ENCODE measurements around the gene CAB39.
A peak's percentile ranks its signal among the peaks of the same experiment; 100 is the strongest.
"Not testable (repeated sequence)": the region's sequence is repeated elsewhere in the genome, so short reads cannot be mapped to it uniquely, and the experiment has no call there.

Gene CAB39

DNA sequence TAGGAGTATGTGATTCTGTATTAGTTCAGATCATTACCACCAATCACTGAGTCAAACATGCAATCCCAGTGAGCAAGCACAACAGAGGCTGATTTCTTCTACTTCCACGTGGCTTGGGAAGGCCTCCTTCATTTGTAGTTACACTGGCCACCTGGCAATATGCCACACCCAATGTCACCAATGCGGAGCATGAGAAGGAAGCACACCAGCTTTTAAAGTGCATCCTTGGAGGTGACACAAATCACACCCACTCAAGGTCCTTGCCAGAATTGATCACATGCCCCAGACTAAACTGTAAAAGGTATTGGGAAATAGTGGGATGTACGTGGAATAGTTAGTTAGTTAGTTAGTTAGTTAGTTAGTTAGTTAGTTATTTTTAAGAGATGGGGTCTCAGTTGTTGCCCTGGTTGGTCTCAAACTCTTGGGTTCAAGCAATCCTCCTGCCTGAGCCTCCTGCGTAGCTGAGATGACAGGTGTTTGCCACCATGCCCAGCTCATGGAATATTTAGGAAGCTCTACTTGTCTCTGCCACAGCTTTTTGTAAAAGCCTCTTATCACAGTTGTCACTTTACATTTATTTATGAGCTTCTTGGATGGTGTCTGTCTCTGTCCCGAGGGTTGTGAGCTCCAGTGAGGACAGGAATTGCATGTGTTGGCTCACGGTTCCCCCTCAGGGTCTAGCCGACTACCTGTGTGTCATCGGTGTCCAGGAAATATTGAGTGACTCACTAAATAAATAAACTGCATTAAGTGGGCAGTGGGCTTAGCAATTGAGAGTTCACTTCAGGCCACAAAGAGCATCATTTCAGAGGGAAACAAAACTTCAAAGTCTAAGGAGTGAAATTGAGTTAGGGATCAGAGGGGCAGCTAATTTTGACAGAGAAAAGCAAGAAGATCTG is 28.1 kb upstream of the CAB39 start:
- DNase-seq (ENCODE audit: low read depth in 2 of 2), result no peak

DNA sequence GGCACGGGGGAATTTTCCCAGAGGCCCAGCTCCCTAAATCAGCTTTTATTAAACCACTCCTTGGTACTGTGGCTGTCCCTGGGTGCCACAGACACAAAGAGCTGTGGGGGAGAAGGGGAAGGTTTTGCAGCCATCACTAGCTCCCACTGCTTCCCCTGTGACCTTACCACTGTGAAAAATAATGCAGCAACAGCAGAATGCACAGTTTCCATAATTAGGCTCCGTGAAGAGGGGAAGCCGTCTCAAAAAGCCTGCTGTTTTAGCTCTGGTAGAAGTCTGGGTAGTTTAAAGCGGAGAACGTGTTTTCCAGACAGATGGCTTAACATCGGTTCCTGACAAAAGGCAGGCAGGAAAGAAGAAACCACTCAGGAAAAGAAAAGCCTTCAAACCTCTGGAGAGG is 27.5 kb upstream of the CAB39 start:
- DNase-seq (ENCODE audit: low read depth in 2 of 2), result no peak

DNA sequence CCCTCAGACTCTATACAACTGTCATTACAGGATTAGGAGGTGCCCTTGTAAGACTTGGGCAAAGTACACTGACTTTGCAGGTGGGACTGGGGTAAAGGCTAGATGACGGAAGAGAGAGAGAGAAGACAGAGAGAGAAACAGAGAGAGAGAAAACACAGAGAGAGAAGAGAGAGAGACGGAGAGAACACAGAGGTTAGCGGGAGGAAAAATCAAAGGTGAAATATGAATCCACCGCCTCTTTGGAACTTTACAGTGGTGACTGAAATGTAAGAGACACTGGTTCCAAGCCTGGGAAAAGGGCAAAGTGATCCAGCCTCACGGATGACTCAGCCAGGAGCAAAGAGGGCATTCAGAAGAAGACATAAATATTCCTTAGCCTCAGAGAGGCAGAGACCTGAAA is 25.1 kb upstream of the CAB39 start:
- no peak for DNase-seq (ENCODE audit: low read depth in 2 of 2)

DNA sequence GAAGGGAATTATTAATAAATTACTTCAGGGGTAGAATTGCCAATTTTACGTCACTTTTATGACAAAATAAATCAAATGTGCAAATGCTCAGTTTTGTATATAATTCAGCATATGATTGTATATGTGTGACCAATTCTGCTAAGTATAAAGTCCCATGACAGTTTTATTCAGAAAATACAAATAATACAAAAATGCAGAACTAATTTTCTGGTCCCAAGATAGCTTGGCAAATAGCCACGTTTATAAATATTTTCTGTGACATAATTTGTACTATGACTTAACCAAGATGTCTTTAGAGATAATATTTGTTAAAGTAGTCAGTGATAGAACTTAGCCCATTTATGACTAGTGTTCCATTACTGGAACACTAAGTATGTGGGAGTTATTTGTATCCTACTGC is 24.2 kb upstream of the CAB39 start:
- no peak for DNase-seq (ENCODE audit: low read depth in 2 of 2)

DNA sequence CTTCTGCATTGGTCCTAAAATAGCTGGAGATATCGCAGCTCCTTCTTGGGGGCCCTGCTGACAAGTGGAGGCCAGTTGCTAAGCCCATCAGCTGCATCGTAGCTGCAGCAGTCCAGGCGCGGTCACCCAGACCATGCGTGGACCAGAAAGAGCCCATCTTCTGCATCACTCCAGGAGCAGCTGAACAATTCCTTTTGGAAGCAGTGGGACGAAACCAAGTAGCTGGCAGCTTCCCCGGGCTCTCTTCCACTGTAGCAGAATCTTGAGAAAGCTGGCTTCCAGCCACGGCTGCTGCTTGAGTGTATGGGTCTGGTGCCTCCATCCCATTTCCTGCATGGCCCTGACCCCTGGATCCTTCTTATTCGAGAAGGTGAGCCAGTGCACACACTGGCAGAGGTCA is 22.2 kb upstream of the CAB39 start:
- DNase-seq (ENCODE audit: low read depth in 2 of 2), result no peak

DNA sequence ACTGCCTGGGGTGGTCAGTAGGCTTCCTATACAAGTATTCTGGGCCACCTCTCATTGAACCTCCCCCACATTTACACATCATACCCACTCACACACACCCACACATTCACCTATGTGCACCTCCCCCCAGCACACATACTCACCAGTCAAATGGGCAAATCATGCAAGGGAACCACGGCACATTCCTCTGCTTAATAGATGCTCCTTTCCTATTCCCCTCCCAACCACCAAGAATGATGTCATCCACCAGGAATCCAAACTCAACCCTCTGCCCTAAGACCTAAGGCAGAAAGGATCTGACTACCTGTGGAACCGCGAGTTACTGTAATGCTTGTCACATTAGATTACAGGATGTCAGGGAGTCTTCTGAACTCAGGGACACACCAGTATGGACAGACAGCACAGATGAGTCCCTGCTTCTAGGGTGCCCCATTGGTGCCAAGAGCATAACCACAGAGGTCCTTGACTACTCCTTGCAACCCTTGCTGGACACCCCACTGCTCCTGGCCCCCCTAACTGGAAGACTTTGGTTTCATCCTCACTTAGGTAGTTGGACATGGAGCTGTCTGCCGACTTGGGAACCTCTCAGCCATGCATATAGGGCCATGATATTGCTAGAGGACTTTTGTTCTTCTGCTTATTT is 21.5 kb upstream of the CAB39 start:
- DNase-seq (ENCODE audit: low read depth in 2 of 2), result no peak

DNA sequence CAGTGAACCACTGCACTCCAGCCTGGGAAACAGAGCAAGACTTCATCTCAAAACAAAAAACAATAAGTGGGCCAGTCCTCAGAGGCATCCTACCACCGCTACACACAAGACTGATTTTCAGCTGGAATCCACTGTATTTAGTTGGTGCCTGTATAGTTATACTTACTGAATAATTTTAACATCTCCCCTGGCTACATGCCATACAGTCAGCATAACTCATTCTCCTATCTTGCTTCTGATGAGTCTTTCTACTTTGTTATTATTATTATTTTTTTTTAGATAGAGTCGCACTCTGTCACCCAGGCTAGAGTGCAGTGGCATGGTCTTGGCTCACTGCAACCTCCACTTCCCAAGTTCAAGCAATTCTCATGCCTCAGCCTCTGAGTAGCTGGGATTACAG is 19.9 kb upstream of the CAB39 start:
- DNase-seq (ENCODE audit: low read depth in 2 of 2), result no peak

DNA sequence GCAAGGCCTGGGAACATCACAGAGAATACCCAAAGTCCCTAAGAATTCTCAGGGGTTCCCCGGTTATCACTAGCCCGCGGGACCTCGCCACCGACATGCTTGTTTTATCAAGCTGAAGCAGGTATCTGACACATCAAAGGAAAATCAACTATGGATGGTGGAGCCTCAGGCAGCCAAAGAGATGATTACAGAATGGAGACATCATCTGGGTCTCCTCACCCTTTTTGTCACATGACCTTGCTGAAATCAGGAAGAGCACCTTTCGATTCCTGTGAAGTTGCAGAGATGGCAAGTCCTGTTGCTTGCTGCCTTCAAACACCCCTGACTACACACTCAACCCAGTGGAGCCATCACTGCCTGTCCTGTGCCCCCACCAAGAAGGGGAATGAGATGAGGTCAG is 19.2 kb upstream of the CAB39 start:
- DNase-seq (ENCODE audit: low read depth in 2 of 2), result no peak

DNA sequence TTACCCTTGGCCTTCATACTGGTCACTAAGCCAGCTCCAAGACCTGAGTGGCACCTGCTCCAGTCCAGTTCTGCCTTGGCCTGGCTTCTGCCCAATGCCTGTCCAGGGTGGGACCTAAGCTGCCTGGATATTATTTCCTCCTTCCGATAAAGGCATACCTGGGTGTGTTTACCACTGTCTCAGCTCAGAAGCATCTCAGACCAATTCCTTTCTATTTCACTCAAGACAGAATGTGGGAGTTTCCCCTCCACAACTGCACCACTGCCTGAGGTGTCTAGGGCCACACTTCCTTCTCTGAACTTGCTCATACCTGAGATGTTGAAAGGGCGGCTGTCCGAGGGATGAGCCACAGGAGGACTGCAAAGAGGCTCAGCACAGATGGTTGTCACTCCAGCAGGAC is 18.4 kb upstream of the CAB39 start:
- no peak for DNase-seq (ENCODE audit: low read depth in 2 of 2)

DNA sequence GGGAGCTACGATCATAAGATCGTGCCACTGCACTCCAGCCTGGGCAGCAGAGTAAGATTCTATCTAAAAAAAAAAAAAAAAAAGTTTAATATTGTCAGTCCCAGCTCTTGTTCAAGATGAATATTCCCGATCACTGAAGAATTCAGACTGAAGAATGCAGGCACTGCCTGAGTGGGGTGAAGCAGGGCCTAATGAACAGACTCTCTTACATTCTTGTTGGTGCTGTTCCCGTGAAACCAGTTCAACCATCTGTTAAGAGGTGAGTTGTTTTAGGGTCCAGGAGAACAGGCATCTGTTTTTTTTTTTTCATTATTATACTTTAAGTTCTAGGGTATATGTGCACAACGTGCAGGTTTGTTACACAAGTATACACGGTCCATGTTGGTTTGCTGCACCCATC is 17.1 kb upstream of the CAB39 start:
- DNase-seq (ENCODE audit: low read depth in 2 of 2), result no peak

DNA sequence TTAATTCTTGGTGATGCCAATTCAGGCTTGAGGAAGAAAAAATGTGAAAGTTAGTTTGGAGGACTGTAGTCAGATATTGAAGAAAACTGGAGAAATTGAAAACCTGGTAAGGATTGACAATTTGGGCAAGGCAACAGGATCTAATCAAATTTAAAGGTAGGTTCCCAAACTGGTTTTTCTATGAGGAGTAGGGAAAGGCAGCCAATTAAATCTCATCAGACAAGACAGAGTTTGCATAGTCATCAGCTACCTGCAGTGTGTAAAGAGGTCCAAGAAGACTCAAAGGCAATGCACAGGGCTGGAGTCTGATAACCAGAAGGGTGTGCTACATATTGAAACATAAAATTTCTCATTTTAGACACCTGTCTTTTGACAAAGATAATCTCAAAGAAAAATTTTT is 16.0 kb upstream of the CAB39 start:
- DNase-seq (ENCODE audit: low read depth in 2 of 2), result no peak

DNA sequence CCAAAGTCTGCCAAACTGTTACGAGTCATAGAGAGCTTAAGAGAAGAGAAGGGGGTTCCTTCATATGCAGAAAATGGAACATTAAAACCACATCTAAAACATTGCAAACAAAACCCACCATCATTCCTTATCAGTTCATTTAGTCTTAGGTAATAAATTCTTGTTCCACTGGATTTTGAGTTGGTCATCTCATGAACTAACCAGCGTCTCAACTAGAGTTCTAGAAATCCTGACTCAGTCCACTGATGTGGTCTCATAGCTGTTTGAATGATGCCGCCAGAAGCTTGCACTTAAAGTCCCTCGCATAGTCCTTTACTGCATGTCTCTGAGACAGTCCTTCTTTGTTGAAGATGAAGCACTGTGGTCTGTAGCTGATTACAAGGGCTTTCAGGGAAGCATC is 15.0 kb upstream of the CAB39 start:
- DNase-seq (ENCODE audit: low read depth in 2 of 2), result no peak

DNA sequence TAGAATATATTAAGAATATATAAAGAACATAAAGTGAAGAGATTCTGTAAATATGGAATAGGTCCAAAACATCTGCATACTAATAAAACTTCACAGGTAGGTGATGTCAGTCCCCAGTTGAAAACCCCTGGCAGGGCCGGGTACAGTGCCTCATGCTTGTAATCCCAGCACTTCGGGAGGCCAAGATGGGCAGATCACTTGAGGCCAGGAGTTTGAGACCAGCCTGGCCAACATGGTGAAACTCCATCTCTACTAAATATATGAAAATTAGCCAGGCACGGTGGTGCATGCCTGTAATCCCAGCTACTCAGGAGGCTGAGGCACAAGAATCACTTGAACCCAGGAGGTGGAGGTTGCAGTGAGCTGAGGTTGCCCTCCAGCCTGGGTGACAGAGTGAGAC is 13.9 kb upstream of the CAB39 start:
- DNase-seq (ENCODE audit: low read depth in 2 of 2), result not testable (repeated sequence)

DNA sequence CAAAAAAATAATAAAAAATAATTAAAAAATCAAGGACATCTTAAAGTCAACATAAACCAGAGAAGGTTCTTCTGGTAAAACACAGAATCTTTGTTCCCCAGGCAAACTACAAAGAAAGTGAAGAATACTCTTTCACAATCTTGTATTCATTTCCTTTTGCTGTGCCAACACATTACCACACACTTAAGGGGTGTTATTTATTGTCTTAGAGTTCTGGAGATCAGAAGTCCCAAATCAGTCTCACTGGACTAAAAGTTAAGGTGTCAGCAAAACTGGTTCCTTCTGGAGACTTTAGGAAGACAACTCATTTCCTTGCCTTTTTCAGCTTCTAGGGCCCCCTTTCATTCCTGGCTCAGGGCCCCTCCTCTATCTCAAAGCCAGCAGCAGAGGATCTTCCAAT is 12.2 kb upstream of the CAB39 start:
- DNase-seq (ENCODE audit: low read depth in 2 of 2), result no peak

DNA sequence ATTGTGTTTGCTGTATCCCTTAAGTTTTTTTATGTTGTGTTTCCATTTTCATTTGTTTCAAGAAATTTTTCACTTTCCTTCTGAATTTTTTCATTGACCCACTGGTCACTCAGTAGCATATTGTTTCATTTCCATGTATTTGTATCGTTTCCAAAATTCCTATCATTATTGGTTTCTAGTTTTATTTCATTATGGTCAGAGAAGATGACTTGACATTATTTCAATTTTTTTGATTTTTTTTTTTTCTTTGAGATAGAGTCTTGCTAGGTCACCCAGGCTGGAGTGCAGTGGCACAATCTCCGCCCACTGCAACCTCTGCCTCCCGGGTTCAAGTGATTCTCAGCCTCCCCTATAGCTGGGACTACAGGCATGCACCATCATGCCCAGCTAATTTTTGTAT is 11.3 kb upstream of the CAB39 start:
- DNase-seq (ENCODE audit: low read depth in 2 of 2), result no peak

DNA sequence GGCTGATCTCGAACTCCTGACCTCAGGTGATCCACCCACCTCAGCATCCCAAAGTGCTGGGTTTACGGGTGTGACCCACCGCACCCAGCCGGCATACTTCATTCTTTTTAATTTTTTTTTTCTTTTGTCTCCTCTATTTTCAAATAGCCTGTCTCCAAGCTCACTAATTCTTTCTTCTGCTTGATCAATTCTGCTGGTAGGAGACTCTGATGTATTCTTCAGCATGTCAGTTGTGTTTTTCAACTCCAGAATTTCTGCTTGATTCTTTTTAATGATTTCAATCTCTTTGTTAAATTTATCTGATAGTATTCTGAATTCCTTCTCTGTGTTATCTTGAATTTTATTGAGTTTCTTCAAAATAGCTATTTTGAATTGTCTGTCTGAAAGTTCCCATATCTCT is 10.2 kb upstream of the CAB39 start:
- not testable (repeated sequence) for DNase-seq (ENCODE audit: low read depth in 2 of 2)

DNA sequence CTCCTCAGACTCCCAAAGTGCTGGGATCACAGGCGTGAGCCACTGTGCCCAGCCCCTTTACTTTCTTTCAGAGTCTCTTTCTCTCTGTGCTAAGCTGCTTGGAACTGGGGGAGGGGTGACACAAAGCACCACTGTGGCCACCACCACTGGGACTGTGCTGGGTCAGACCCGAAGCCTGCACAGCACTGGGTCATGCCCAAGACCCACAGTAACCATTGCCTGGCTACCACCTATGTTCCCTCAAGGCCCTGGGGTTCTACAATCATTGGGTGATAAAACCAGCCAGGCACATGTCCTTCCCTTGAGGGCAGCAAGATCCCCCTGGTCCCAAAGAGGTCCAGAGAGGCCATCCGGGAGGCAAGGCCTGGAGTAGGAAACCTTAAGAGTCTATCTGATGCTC is 9.1 kb upstream of the CAB39 start:
- no peak for DNase-seq (ENCODE audit: low read depth in 2 of 2)

DNA sequence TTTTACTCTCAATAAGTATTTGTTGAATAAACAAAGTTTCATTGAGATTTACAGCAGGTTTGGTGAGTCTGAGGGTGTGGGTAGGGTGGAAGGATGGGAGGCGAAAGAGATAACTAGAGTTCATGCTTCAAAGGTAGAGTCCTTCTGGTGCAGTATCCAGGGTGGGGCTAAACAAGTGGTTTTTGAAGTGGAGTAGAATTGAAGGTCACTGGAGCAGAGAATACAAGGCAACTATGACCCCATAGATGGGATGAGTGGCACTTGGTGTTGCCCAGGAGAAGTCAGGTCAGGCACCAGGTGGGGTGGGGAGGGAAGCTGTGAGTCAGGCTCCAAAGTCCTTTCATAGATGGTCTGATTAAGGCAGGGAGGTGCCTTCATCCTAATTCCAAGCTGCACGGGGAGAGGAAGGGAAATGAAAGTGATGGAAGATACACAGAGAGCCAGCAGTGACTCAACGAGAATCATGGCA is 6.6 kb upstream of the CAB39 start:
- DNase-seq (ENCODE audit: low read depth in 2 of 2), result no peak

DNA sequence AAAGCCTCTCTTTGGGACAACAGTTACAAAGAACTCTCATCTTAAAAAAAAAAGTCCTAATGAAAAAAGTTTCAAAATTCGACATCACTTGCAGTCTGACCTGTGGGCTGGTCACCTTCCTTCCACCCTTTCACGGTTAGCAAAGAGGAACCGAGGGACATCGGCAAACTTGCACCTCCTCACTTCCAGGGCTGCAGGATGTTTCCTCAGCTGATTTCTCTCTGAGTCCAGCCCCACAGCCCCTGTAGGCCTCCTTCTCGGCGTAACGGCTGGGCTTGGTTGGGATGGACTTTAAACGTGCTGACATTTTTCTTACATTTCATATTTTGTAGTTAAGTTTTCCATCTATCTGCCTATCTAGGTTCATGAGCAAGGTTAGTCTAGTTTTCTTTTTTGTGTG is 5.7 kb upstream of the CAB39 start:
- no peak for DNase-seq (ENCODE audit: low read depth in 2 of 2)

DNA sequence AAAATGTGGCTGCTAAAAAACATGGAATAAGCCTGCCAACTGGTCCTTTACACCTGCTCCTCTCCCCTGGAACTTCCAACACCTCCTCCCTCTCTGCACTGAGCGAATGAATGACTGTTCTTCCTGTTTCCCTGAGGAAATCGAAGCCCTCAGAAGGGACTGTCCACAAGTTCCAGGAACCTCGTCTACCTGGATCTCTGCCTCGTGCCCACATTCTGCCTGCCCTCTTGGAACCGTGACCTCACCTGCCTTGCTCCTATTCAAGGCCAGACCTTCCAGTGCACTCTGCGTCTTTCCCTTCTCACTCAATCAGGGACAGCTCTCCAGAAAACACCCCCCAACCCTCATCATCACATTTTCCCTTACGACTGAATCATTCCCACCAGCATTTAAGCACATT is 4.4 kb upstream of the CAB39 start:
- DNase-seq (ENCODE audit: low read depth in 2 of 2), result no peak

DNA sequence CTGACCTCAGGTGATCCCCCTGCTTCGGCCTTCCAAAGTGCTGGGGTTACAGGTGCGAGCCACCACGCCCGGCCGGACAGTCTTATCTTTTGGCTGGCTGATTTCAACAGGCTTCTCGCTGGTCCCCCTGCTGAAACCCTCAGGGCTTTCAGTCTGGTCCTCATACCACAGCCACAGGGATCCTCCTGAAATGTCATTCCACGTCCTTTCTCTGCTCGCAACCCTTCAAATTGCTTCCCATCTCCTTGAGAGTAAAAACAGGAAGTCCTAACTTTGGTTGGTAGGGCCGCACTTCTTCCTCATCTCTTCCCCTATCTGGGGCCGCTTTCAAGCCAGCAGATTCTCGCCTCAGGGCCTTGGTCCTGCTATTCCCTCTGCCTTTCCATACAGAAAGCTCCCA is 1.4 kb upstream of the CAB39 start:
- no peak for DNase-seq (ENCODE audit: low read depth in 2 of 2)

DNA sequence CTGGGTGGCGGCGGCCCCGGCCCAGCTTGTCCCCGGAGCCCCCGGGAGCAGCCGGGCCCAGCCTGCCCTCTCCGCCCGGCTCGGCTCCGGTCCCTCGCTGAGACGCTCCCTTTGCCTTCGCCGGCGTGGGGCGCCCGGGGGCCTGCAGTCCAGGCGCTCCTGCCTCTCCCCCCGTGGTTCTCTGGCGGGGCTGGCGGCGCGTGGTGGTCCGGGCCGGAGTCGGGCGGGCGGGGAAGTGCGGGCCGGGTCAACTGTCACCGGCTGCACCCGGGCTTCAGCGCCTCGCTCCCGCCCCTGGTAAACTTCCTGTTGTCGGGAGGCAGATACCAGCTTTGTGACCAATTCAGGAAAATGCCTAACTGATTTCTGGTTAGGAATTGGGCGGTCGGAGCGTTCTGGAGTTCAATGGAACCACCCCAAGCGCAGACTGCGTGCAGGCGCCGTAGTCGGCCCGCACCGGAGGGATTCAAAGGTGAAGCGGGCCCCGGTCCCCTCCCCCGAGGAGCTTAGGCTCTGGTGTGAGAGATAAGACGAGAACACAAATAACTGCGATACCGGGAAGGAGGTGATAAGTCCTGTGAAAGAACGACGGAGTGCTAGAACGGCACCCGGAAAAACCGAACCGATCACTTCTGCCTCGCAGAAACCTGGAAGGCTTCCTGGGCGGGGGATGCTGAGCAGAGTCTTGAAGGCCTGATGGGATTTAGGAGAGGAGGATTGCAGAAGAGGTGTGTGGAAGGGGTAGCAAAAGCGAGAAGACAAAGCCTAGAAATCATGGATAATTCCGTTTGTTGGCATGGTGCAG is 891 bp downstream of the CAB39 start:
- DNase-seq (ENCODE audit: low read depth in 2 of 2), result peak; percentile 26

DNA sequence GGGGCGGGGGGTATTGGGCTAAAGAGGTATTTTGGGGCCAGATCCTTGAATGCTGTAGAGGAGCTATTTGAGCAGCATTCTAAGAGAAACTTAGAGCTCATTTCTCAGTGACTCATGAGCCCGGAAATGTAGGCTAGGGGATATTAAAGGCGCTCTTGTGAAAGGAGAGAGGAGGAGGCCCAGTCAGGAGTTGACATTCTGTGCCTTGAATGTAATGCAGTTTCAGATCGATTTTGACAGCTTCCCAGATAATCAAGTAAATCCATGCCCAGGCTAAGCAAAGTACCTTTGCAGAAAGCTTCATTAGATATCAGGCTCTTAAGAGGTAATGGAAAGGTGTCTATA is 1.5 kb downstream of the CAB39 start:
- peak in 1 of 2 donors; percentile 37 for DNase-seq (ENCODE audit: low read depth in 2 of 2)

Measured in stimulated activated CD4-positive, alpha-beta T cell treated with anti-CD3 and anti-CD28 coated beads, Interleukin-15, amount 100 ng/mL, for 48 hours (primary cell).